HFFc6 (cell line): Measurements from ENCODE around the gene SLC66A3. TPM values are rescaled to one million over a fixed set of nuclear protein-coding genes. Genes with fewer than 3 reads are reported as not detected.

Experiments used
- DNase-seq: peaks from one replicate; pipeline ENCODE4 v3.0.0-alpha.2; 2018
- H3K27ac Mint-ChIP-seq: 2 replicates; pipeline ENCODE4 v1.8.0; 2020; ENCODE audit warnings: mild to moderate bottlenecking, mixed read lengths
- H3K27me3 Mint-ChIP-seq: 2 replicates; pipeline ENCODE4 v1.8.0; 2021; ENCODE audit warnings: mild to moderate bottlenecking, moderate library complexity, mixed read lengths; ENCODE audit not compliant: insufficient read depth
- H3K36me3 Mint-ChIP-seq: 2 replicates; pipeline ENCODE4 v1.8.0; 2021; ENCODE audit warnings: low read depth, mixed read lengths
- H3K4me1 Mint-ChIP-seq: 2 replicates; pipeline ENCODE4 v1.8.0; 2020; ENCODE audit warnings: low read depth, mixed read lengths
- H3K4me3 Mint-ChIP-seq: 2 replicates; pipeline ENCODE4 v1.8.0; 2020; ENCODE audit warnings: mild to moderate bottlenecking, moderate library complexity, mixed read lengths
- H3K9me3 Mint-ChIP-seq: 2 replicates; pipeline ENCODE4 v1.8.0; 2020; ENCODE audit warnings: mild to moderate bottlenecking, mixed read lengths
- CTCF ChIP-seq: fragments of 200-600 bp; sonication (generic); IDR thresholded peaks from 2 replicates; pipeline ENCODE4 v1.5.0; 2021; ENCODE audit warnings: antibody characterized with exemption, mild to moderate bottlenecking
- total RNA-seq, 6 experiments: library from RNA; stranded (reverse); fragmentation: NEBNext Ultra II Directional; extraction: Animal tissue kit (Norgen Biotek cat#: 25700); gene quantifications; 2 replicates in 1 of 6; 3 replicates in 5 of 6; pipeline ENCODE4 v1.2.3, GENCODE V29; 2021

The SLC66A3 gene
- total RNA-seq, 6 experiments from 2014 or later, result 11.4 to 17.4 (median 13.0) TPM

- Mint-ChIP-seq H3K4me1 (peaks cover 36% of the 10 kb centered on the region), H3K9me3 (no peaks in the 10 kb centered on the region), H3K36me3 (no peaks in the 10 kb centered on the region), H3K27ac (no peak overlapping the region), H3K27me3 (peaks cover 9% of the 10 kb centered on the region), H3K4me3 (no peak overlapping the region)
- peak; percentile 61 for TF ChIP-seq CTCF
- DNase-seq, result no peak
Measured at GRCh38 chr2:11124760-11125068, 30.6 kb upstream of the SLC66A3 start.

DNA sequence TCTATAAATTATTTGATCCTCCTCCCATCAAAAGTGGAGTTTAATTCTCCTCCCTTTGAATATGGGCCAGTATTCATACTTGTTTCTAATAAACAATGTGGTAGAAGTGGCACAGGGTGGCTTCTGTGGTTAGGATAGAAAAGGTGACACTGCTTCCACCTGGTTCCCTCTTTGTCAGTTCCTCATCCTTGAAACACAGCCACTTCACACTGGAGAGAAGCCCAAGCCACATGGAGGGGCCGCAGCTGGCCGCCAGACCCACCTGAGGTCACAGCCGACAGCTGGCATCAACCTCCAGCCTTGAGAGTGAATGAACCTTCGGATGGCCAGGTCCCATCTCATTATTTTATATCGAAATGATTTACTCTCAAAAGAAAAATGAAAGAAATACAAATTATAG is 27.5 kb upstream of the SLC66A3 start:
- Mint-ChIP-seq H3K27ac (no peak overlapping the region), H3K4me3 (no peak overlapping the region), H3K36me3 (no peaks in the 10 kb centered on the region), H3K9me3 (no peaks in the 10 kb centered on the region), H3K27me3 (peaks cover 5% of the 10 kb centered on the region), H3K4me1 (peaks cover 26% of the 10 kb centered on the region)
- no peak for TF ChIP-seq CTCF
- no peak for DNase-seq

- 0 out of 2 replicates have a peak overlapping the region, but pooled peaks have one; percentile 20 for H3K4me3 Mint-ChIP-seq
- H3K27me3 Mint-ChIP-seq, result peaks cover 7% of the 10 kb centered on the region
- no peak for TF ChIP-seq CTCF
- peak overlapping the region; percentile 69; the same call in 1 of the 2 replicates for H3K27ac Mint-ChIP-seq
- peaks cover 31% of the 10 kb centered on the region for H3K4me1 Mint-ChIP-seq
- H3K36me3 Mint-ChIP-seq, result no peaks in the 10 kb centered on the region
- DNase-seq, result peak; percentile 64
- H3K9me3 Mint-ChIP-seq, result no peaks in the 10 kb centered on the region
Measured at GRCh38 chr2:11128243-11128951, 26.9 kb upstream of the SLC66A3 start.

DNA sequence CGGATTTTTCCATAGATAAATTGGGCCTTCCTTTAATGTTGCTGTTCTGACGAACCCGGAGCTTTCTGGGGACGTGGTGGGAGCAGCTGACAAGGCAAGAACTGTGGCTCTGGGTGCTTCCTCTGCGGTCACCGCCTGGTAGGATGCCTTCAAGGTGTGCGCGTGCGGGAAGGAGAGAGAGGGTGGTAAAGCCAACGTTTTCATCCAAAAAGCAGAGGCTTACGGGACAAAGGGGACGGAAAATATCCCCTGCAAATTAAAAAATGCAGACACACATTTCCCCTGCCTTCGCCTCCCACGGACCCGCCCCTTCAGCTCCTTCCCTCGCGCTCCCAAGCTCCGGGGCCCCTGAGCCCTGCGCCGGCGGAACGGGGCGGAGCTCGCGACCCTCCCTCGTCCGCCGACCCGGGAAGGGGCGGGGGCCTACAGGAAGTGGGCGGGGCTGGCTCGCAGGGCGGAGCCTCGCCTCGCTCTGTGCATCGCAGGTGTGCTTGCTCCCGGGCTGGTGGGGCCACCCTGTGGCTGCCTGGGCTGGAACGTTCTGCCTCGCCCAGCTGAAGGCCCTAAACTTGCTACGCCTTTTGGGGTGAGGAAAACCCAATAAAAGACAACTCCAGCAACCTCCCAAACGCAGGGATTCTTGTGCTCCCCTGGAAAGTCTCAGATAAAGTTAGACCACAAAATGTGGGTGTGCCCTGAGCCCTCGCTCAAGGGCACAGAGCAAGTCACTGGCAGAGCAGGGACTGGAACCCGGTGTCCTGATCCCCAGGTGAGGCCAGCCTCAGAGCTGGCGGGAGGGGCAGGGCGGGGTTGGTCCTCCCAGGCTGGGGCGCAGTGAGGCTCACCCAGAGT is 25.4 kb upstream of the SLC66A3 start:
- Mint-ChIP-seq H3K27ac (no peak overlapping the region), H3K36me3 (no peaks in the 10 kb centered on the region), H3K27me3 (peaks cover 1% of the 10 kb centered on the region), H3K9me3 (no peaks in the 10 kb centered on the region), H3K4me1 (peaks cover 25% of the 10 kb centered on the region), H3K4me3 (no peak overlapping the region; the same call in 1 of the 2 replicates)
- no peak for DNase-seq
- no peak for TF ChIP-seq CTCF

GRCh38 chr2:11131166-11131920 is 23.9 kb upstream of the SLC66A3 start:
- no peak overlapping the region for H3K27ac Mint-ChIP-seq
- no peak overlapping the region for H3K4me3 Mint-ChIP-seq
- no peaks in the 10 kb centered on the region for H3K9me3 Mint-ChIP-seq
- no peaks in the 10 kb centered on the region for H3K36me3 Mint-ChIP-seq
- peaks cover 3% of the 10 kb centered on the region for H3K27me3 Mint-ChIP-seq
- peaks cover 20% of the 10 kb centered on the region for H3K4me1 Mint-ChIP-seq
- no peak for TF ChIP-seq CTCF
- DNase-seq, result no peak
